Measurements from ENCODE around the gene KICS2.
"Not testable (repeated sequence)": the region's sequence is repeated elsewhere in the genome, so short reads cannot be mapped to it uniquely, and the experiment has no call there.

KICS2 gene

GRCh38 chr12:64222009-64222765, at the start of gene KICS2:
Gene KICS2, minus strand, starts transcription at chr12:64222296. Its CDS starts 59 bp downstream, at chr12:64222237.
- peak; percentile 77 for DNase-seq

- DNase-seq, result no peak
Measured at GRCh38 chr12:64270411-64270810, 48.3 kb upstream of the KICS2 start.

DNA sequence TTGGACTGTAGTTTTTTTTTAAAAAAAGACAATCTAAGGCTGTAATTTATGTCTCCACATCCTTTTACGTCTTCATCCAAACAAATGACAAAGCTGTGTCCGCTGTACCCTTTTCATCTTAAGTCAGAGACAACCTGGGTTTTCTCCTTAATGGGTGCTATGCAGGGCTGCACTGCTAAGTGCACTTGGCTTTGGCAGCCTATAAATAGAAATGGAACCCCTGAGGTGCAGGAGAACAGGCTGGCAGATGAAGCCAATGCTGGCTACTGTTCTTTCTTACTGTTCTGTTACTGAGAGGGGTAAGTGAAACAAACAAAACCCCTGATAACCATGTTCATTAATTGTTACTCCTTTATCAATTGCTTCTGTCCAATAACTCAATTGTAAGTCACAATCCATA, 47.1 kb upstream of the KICS2 start:
- DNase-seq, result no peak

DNA sequence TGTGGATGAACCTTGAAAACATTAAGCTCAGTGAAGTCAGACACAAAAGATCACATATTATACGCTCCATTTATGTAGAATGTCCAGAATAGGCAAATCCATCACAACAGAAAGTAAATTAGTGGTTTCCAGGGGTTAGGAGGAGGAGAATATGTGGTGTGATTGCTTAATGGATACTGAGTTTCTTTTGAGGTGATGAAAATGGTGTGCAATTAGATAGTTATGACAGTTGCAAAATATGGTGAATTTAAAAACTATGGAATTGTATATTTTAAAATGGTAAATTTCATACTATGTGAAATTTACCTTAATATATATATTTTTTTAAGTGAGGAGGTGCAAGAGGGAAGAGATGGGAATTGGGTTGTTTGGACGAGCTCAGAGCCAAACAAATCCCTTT, 46.3 kb upstream of the KICS2 start:
- no peak for DNase-seq

DNA sequence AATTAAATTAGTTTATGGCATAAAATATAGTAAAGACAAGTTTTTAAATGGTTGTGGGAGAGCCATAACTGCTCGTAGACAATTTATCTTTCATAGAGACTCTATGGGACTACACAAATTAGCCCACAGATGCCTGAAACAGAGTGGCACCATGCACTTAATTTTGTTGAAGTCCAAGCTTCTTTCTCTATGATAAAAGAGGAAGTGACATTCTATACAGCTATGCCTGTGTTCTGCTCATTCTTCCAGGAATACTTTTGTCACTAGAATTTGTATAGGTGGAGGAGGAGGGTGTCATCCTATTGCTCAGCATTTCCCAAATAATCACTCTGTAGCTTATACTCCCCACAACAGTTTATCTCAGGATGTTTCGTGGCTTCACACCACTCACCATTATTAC, 43.7 kb upstream of the KICS2 start:
- DNase-seq, result no peak

DNA sequence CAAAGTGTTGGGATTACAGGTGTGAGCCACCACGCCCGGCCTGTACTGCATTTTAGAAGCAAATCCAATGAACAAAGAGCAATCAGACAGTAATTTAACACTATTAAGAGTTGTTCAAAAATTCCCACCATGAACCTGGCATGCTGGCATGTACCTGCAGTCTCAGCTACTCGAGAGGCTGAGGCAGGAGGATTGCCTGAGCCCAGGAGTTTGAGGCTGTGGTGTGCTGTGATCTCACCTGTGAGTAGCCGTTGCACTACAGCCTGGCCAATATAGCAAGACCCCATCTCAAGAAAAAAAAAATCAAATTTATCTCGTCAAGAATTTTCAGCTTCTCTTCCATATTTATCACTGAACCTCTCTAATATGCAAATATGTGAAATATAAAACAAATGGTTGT, 39.7 kb upstream of the KICS2 start:
- no peak for DNase-seq

DNA sequence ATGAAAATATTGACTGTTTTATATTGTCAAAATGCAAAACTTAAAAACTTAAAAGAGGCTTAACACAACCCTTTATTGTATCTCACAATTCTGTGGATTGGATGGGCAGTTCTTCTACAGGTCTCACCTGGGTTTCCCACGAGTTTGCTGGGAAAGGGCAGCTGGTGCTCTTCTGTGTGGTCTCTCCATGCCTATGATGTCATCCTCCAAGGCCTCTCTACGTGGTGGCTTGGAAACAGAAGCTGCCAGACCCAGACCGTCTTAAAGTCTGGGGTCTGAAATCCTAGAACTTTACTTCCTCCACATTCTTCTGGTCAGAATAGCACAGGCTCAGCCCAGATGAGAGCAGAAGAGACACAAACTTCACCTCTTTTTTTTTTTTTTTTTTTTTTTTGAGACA, 36.5 kb upstream of the KICS2 start:
- DNase-seq, result no peak

- DNase-seq, result peak; percentile 29
Measured at GRCh38 chr12:64256166-64256800, 34.2 kb upstream of the KICS2 start.

- DNase-seq, result no peak
Measured at GRCh38 chr12:64255249-64255648, 33.2 kb upstream of the KICS2 start.

DNA sequence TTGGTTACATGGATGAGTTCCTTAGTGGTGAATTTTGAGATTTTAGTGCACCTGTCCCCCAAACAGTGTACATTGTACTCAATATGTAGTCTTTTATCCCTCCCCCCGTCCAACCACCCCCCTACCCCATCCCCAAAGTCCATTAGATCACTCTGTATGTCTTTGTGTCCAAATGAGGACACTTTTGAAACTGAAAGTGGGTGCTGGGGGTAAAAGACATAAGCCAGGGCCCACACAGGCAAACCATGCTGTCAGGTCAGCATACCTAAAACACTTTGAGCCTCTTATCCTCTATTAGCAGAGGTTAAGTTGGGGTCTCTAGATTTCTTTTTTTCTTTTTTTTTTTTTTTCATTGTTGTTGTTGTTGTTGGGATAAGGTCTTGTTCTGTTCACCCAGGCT, 31.3 kb upstream of the KICS2 start:
- no peak for DNase-seq

DNA sequence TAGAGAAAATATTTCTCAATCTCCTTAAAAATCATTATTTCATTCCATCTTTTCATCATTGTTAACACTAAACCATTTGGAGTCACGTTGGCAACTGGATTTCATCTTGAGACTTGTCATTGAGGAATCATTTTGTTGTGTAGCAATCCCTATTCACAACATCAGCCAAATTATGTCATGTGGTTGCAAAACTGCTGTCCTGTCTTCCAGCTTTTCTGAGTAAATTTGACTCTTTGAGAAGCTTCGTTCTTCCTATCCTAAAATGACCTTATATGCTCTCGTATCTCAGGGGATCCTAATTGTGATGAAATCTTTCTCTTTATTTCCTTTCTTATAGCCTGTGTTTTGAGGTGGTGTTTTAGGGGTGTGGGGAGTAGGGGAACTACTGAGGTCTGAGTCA, 30.6 kb upstream of the KICS2 start:
- DNase-seq, result no peak

DNA sequence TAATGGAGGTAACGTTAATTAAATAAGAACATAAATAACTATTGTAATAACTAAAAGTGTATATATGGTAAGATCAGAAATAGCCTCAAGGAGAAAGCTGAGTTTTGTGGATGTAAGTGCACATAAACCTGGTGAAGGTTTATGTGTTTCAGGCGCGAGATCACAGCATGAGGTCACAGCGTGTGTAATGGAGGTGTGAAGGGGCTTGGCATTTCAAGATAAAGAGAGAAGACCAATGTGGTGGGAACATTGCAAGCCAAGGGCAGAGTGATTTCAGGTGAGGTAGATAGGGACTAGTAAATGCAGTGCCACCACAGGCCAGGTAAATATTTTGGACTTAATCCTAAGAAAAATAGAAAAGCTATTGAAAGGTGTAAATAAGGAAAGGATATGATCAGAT, 21.7 kb upstream of the KICS2 start:
- DNase-seq, result no peak

DNA sequence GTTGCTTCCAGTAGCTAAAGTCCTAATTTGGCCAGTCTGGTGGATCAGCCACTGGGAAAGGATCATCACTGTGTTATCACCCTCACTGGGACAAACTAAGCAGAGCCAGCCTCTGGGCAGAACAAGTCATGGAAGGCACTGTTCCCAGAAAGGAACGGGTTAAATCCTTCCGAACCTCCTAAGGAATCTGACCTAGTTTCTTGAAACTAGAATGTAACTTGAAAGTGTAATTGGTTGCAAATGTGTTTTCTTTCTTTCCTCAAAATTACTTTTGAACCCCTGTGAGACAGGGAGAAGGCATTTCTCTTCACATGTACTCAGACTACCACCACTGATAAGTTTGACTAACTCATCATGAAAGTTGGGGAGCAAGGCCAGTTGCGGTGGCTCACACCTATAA, 18.7 kb upstream of the KICS2 start:
- DNase-seq, result no peak

DNA sequence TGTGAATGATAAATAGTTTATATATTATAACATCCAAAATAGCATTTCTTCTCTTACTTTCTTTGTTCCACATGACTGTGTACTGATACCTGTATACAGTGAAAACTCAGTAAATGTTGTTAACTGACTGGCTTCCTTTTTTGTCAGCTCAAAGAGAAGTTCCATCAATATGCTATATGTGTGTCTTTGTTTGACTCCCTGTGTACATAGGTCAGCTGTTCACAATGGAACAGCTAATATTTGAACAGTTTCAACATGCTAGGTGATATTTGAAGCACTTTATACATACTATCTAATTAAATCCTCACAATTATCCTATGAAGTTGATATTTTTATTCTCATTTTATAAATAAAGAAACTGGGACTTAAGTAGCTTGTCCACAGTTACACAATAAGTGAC, 15.3 kb upstream of the KICS2 start:
- DNase-seq, result no peak

DNA sequence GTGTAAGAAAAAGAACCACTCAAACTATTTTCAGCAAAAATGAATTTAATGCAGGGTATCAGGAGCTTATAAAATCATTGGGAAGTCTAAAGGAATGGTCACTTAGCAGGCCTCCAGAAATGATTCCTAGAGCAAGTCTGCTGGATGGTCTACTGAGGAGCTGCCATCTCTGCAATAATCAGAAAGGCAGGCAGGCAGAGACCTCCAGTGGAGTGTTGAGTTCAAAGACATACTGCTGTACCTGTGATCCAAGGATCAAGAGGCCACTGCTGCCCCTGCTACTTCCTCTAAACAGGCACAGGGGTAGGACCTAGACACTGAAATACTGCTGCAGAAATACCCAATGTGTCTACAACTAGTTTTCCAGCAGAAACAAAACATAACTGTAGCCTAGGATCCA, 14.5 kb upstream of the KICS2 start:
- no peak for DNase-seq

GRCh38 chr12:64232196-64232595, 10.1 kb upstream of the KICS2 start:
- DNase-seq, result no peak

DNA sequence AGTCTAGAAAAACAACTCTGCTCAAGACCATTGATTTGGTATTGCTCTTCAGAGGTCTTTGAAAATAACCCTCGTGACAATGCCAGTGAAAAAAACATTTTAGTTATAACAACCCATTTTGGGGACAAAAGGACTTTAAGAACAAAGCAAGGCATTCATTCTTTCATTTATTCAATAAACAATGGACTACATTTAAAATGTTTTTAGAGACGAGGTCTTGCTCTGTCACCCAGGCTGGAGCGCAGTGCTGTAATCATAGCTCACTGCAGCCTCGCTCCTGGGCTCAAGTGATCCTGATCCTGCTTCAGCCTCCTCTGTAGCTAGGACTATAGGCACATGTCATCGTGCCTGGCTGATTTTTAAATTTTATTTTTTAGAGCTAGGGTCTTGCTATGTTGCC, 7.7 kb upstream of the KICS2 start:
- no peak for DNase-seq

- no peak for DNase-seq
Measured at GRCh38 chr12:64229240-64229639, 7.1 kb upstream of the KICS2 start.

DNA sequence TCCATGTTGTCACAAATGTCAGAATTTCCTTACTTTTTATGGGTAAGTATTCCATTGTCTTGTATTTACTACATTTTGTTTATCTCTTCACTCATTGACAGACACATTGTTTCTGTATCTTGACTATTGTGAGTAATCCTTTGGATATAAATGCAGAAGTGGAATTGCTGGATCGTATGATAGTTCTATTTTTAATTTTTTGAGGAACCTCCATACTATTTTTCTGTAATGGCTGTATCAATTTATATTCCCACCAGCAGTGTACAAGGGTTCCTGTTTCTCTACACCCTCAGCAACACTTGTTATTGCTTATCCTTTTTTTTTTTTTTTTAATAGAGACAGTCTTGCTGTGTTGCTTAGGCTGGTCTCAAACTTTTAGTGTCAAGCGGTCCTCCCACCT, 3.5 kb upstream of the KICS2 start:
- DNase-seq, result no peak

DNA sequence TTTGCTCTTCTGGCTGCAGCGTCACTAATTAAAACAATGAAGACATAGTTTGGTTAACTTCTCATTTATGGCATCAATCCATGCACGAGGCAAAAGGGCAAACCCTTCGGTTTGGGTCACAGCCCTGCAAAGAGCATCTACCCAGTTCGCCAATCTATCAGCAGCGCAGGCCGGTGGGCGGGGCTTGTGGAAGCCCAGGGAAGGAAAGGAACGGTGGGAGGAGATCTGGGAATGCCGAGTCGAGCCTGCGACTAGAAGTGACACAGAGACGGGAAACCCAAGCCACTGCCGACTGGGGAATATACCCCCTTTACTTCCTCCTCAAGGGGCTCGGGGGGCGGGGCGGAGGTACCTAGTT, 466 bp downstream of the KICS2 start:
- peak; percentile 66 for DNase-seq

- no peak for DNase-seq
Measured at GRCh38 chr12:64220046-64220445, 2.0 kb downstream of the KICS2 start.

- no peak for DNase-seq
Measured at GRCh38 chr12:64219145-64219544, 3.0 kb downstream of the KICS2 start.

GRCh38 chr12:64218597-64218996, 3.5 kb downstream of the KICS2 start:
- no peak for DNase-seq

GRCh38 chr12:64217643-64218042, 4.5 kb downstream of the KICS2 start:
- not testable (repeated sequence) for DNase-seq

- no peak for DNase-seq
Measured at GRCh38 chr12:64216239-64216638, 5.9 kb downstream of the KICS2 start.
